ENCODE measurements around the gene ZNF792.
A peak's percentile ranks its signal among the peaks of the same experiment; 100 is the strongest.
"Not testable (repeated sequence)": the region's sequence is repeated elsewhere in the genome, so short reads cannot be mapped to it uniquely, and the experiment has no call there.

The ZNF792 gene

DNA sequence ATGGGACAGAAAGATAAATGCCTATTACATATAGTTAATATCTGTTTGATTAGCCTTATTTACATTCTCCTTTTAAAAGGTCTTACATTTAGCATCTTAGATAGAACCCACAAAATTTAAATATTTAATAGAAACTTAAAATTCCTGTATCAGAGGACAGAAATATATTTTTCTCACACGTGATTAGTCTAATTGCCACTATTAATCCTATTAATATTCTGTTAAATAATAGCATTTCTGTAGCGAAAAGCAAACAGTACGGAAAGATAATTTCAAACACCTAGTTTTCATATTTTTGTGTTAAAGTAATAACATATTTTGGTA is 37.7 kb downstream of the ZNF792 start:
- peaks cover 13% of the 10 kb centered on the region for H3K4me1 Mint-ChIP-seq
- ATAC-seq, result no peak
- H3K9me3 Mint-ChIP-seq, result no peaks in the 10 kb centered on the region
- H3K4me3 Mint-ChIP-seq, result no peak overlapping the region
- H3K36me3 Mint-ChIP-seq, result peaks cover 7% of the 10 kb centered on the region
- peak overlapping the region; percentile 93 for H3K27ac Mint-ChIP-seq
- no peaks in the 10 kb centered on the region for H3K27me3 Mint-ChIP-seq

DNA sequence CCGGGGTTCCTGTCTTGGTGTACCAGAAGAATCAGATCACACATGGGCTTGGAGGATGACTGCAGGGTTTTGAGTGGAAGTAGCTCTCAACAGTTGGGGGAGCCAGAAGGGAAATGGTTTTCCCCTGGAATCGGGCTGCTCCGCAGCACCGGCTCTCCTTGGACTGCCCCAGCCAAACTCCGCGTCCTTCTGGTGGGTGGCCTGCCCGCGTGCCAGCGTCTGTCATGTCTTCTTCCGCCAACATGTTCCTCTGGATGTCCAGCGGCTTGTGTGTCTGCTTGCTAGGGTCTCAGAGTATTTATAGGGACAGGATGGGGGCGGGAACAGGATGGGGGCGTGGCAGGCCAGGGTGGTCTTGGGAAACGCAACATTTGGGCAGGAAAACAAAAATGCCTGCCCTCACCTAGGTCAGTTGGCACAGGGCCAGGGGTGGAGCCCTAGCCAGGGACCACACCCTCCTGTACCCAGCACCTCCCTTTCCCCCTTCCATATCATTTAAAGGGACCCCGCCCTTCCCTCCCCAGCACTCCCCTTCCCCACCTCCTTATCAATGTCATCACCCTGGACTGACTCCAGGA is 38.7 kb downstream of the ZNF792 start:
- peaks cover 13% of the 10 kb centered on the region for H3K4me1 Mint-ChIP-seq
- H3K4me3 Mint-ChIP-seq, result no peak overlapping the region
- ATAC-seq, result no peak
- H3K9me3 Mint-ChIP-seq, result no peaks in the 10 kb centered on the region
- H3K36me3 Mint-ChIP-seq, result peaks cover 6% of the 10 kb centered on the region
- no peak overlapping the region for H3K27ac Mint-ChIP-seq
- H3K27me3 Mint-ChIP-seq, result no peaks in the 10 kb centered on the region

DNA sequence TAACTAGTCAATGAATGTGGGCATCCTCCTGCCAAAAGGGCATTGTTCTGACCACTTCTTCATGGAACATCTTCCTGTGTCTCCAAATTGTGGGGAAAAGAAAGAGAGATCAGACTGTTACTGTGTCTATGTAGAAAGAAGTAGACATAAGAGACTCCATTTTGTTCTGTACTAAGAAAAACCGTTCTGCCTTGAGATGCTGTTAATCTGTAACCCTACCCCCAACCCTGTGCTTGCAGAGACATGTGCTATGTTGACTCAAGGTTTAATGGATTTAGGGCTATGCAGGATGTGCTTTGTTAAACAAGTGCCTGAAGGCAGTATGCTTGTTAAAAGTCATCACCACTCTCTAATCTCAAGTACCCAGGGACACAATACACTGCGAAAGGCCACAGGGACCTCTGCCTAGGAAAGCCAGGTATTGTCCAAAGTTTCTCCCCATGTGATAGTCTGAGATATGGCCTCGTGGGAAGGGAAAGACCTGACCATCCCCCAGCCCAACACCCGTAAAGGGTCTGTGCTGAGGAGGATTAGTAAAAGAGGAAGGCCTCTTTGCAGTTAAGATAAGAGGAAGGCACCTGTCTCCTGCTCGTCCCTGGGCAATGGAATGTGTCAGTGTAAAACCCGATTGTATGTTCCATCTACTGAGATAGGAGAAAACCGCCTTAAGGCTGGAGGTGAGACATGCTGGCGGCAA is 43.8 kb downstream of the ZNF792 start:
- not testable (repeated sequence) for H3K36me3 Mint-ChIP-seq, ATAC-seq, H3K4me3 Mint-ChIP-seq, H3K4me1 Mint-ChIP-seq, H3K27me3 Mint-ChIP-seq, H3K27ac Mint-ChIP-seq
- peaks cover 18% of the 10 kb centered on the region for H3K9me3 Mint-ChIP-seq

- ATAC-seq, result no peak
- Mint-ChIP-seq H3K4me3 (no peak overlapping the region), H3K4me1 (no peaks in the 10 kb centered on the region), H3K27me3 (no peaks in the 10 kb centered on the region), H3K36me3 (no peaks in the 10 kb centered on the region), H3K27ac (no peak overlapping the region), H3K9me3 (peaks cover 22% of the 10 kb centered on the region)
Measured at GRCh38 chr19:34918190-34918589, 45.8 kb downstream of the ZNF792 start.

DNA sequence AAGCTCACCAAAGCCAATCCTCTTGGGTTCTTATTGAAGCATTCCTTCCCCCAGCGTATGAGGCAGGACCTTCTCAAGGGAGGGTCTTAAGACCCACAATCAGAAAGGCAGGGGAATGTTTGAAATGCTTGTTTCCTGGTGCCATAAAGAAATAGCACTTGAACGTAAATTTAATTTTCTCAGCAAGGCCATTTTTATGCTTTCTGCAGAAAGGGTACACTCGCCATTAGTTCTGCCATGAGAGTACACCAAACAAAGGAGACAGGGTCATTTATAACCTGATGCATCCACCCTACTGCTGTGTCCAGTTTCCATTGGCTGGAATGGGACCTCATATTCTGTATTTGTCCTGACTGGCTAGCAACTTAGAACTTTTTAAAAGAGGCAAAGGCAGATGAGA is 46.9 kb downstream of the ZNF792 start:
- peaks cover 22% of the 10 kb centered on the region for H3K9me3 Mint-ChIP-seq
- H3K27ac Mint-ChIP-seq, H3K27me3 Mint-ChIP-seq, ATAC-seq, H3K4me1 Mint-ChIP-seq, H3K4me3 Mint-ChIP-seq, H3K36me3 Mint-ChIP-seq: not testable (repeated sequence)

GRCh38 chr19:34910770-34911169 is 53.3 kb downstream of the ZNF792 start:
- no peaks in the 10 kb centered on the region for H3K36me3 Mint-ChIP-seq
- H3K4me1 Mint-ChIP-seq, result no peaks in the 10 kb centered on the region
- peaks cover 44% of the 10 kb centered on the region for H3K27me3 Mint-ChIP-seq
- ATAC-seq, result no peak
- no peak overlapping the region for H3K27ac Mint-ChIP-seq
- no peak overlapping the region for H3K4me3 Mint-ChIP-seq
- H3K9me3 Mint-ChIP-seq, result peaks cover 4% of the 10 kb centered on the region

Data from stimulated activated memory B cell treated with anti-CD40 and anti-IgM and Interleukin-4, amounts not matched to agents 10 μg/mL and 1 μg/mL and 100 μg/mL, for 72 hours (primary cell).